Activated T-helper 17 cell treated with anti-CD3 and anti-CD28 coated beads, Interleukin-2, amount 50 U/mL, for 72 hours (primary cell): ENCODE measurements around the gene TTL. TPM values are rescaled to one million over a fixed set of nuclear protein-coding genes. Genes with fewer than 3 reads are reported as not detected.

ENCODE experiments used
- total RNA-seq, 2 donors: library from RNA; stranded (reverse); gene quantifications; one replicate each; pipeline ENCODE4 v1.2.3, GENCODE V29; 2022

TTL gene
- total RNA-seq, 2 donors from 2014 or later: 12.7 to 28.1 TPM

Other genes with a start within 250 kb of the TTL start
- 10 to 100 TPM; 21.2 to 29.5 TPM for gene ZC3H8, start 227.1 kb upstream of the TTL start, total RNA-seq
- 10 to 100 TPM in 1 of 2 donors, 1 to 10 TPM in 1; 2.1 to 11.8 TPM for gene ZC3H6, start 206.6 kb upstream of the TTL start, total RNA-seq
- gene RGPD8, start 48.5 kb upstream of the TTL start, total RNA-seq: 1 to 10 TPM; 6.1 to 9.5 TPM
- gene POLR1B, start 60.3 kb downstream of the TTL start, total RNA-seq: 10 to 100 TPM; 30.6 to 59.2 TPM
- gene CHCHD5, start 102.5 kb downstream of the TTL start, total RNA-seq: 10 to 100 TPM; 25.2 to 28.9 TPM
- gene SLC20A1, start 163.8 kb downstream of the TTL start, total RNA-seq: 100 to 1,000 TPM in 1 of 2 donors, 10 to 100 TPM in 1; 77.3 to 124 TPM
- not detected for gene NT5DC4, start 238.9 kb downstream of the TTL start, total RNA-seq